ENCODE results near the gene ANKRD11. TPM values are rescaled to one million over a fixed set of nuclear protein-coding genes. Genes with fewer than 3 reads are reported as not detected.

The ANKRD11 gene
- total RNA-seq, 1 experiment from 2014 or later: 28.5 TPM

DNA sequence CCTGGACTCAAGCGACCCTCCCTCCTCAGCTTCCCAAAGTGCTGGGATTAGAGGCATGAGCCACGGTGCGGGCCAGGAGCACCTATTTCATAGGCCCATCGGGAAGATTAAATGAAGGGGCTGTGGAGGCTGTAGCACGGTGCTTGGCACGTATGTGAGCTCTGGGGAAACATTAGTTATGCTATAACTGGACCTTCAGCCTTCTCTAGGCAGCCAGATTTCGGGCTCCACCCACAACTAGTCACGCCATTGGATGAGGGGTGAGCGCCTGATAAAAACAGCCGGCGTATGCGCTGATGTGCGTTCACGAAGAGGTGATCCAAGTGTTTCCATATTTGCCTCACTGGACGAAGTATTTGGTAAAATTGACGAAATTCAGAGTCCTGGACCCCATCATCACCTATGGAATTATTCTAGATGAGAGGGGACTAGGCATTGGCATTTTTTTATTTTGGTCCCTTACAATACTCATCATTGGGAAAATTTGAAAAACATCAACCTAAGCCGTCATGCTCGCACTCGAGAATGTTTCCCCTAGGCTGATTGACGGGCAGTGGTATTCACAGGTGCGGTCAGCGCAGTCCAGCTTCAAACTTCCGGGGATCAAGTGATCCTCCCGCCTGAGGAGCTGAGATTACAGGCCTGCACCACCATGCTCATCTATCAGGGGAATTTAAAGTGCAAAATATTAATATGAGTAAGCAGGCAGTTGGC lies 1.8 kb upstream of the ANKRD11 start:
- no peak for DNase-seq
- no peaks in the 10 kb centered on the region; the same call in 1 of the 2 replicates for H3K27me3 ChIP-seq (ENCODE audit: low read length)
- no peaks in the 10 kb centered on the region for H3K9me2 ChIP-seq (replicated peaks; ENCODE audit: insufficient read depth, low read length)
- H3K9ac ChIP-seq (ENCODE audit: low read length): peak overlapping the region; percentile 87
- H4K20me1 ChIP-seq (ENCODE audit: insufficient read depth, low read depth, low read length): peaks cover 29% of the 10 kb centered on the region
- H3K4me3 ChIP-seq (ENCODE audit: low read length): peak overlapping the region; percentile 91
- peaks cover 29% of the 10 kb centered on the region for H3K4me1 ChIP-seq (ENCODE audit: low read length)
- no peaks in the 10 kb centered on the region; the same call in 1 of the 2 replicates for H3K36me3 ChIP-seq (ENCODE audit: insufficient read depth, low read length)
- peaks cover 36% of the 10 kb centered on the region for H3K79me2 ChIP-seq (ENCODE audit: low read length)
- H3K9me3 ChIP-seq (ENCODE audit: low read length): no peaks in the 10 kb centered on the region
- peak overlapping the region; percentile 96 for H3K4me2 ChIP-seq (ENCODE audit: low read depth, low read length, poor library complexity, severe bottlenecking)
- H3K27ac ChIP-seq (ENCODE audit: low read length): no peak overlapping the region
- H2AFZ ChIP-seq (ENCODE audit: low read length): no peak overlapping the region

DNA sequence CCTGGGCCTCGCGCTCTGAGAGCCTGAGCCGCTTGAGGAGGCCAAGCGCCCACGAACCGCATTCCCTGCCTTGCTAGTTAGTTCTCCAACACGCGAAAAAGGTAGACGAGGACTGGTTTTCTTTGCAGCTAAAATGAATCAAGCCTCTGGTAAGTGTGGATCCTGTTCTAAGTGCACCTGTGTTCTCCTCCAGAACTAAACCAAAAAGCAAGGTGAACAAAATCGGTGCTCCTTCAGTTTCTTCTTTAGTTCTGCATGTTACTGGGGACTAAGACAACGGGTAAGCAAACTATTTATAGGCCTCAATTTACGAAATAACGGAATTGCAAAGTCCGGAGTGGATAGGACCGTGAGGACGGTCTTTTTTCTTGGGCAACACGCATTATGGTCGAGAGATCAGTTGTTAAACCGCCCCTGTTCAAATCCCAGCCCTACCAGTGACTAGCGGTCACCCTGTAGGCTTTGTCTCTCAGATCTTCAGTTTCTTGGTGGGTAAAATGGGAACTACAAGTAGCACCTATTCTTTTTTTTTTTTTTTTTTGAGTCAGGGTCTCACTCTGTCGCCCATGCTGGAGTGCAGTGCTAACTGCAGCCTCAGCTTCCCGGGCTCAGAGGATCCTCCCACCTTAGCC lies 993 bp upstream of the ANKRD11 start:
- peak overlapping the region; percentile 70 for H2AFZ ChIP-seq (ENCODE audit: low read length)
- peaks cover 44% of the 10 kb centered on the region for H3K79me2 ChIP-seq (ENCODE audit: low read length)
- H3K9me2 ChIP-seq (replicated peaks; ENCODE audit: insufficient read depth, low read length): no peaks in the 10 kb centered on the region
- H3K9ac ChIP-seq (ENCODE audit: low read length): peak overlapping the region; percentile 87
- H3K36me3 ChIP-seq (ENCODE audit: insufficient read depth, low read length): no peaks in the 10 kb centered on the region; the same call in 1 of the 2 replicates
- DNase-seq: peak; percentile 59
- peak overlapping the region; percentile 91 for H3K4me3 ChIP-seq (ENCODE audit: low read length)
- H3K27ac ChIP-seq (ENCODE audit: low read length): no peak overlapping the region; the same call in 1 of the 2 replicates
- H3K27me3 ChIP-seq (ENCODE audit: low read length): no peaks in the 10 kb centered on the region; the same call in 1 of the 2 replicates
- H3K9me3 ChIP-seq (ENCODE audit: low read length): no peaks in the 10 kb centered on the region
- peaks cover 29% of the 10 kb centered on the region for H3K4me1 ChIP-seq (ENCODE audit: low read length)
- H4K20me1 ChIP-seq (ENCODE audit: insufficient read depth, low read depth, low read length): peaks cover 37% of the 10 kb centered on the region
- H3K4me2 ChIP-seq (ENCODE audit: low read depth, low read length, poor library complexity, severe bottlenecking): peak overlapping the region; percentile 96

DNA sequence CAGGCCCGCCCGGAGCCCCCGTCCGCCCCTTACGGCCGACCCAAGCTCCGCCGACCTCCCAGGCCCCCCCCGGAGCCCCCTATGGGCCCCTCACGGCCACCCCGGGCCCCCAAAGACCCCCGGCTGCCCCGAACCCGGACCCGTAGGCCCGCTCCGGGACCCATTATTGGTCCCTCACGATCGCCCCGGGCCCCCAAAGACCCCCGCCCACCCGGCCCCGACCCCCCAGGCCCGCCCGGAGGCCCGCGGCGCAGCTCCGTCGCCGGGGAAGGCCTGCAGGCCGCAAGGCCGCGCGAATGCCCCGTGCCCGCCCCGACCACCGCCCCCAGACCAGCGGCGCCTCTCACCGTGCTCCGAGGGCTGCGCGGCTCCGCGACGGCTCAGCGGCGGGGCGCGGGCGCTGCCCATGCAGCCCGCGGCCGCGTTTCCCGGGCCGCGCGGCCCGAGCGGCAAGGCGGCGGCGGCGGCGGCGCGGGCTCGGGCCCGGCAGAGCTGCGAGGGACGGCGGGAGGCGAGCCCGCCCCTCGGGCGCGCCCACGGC lies 393 bp downstream of the ANKRD11 start:
- no peak overlapping the region for H2AFZ ChIP-seq (ENCODE audit: low read length)
- H3K9me3 ChIP-seq (ENCODE audit: low read length): no peaks in the 10 kb centered on the region
- no peaks in the 10 kb centered on the region; the same call in 1 of the 2 replicates for H3K36me3 ChIP-seq (ENCODE audit: insufficient read depth, low read length)
- H3K4me2 ChIP-seq (ENCODE audit: low read depth, low read length, poor library complexity, severe bottlenecking): peak overlapping the region; percentile 85
- peak overlapping the region; percentile 62; the same call in 1 of the 2 replicates for H3K27ac ChIP-seq (ENCODE audit: low read length)
- no peaks in the 10 kb centered on the region for H3K9me2 ChIP-seq (replicated peaks; ENCODE audit: insufficient read depth, low read length)
- peak overlapping the region; percentile 72 for H3K9ac ChIP-seq (ENCODE audit: low read length)
- peaks cover 57% of the 10 kb centered on the region for H3K79me2 ChIP-seq (ENCODE audit: low read length)
- peaks cover 49% of the 10 kb centered on the region for H4K20me1 ChIP-seq (ENCODE audit: insufficient read depth, low read depth, low read length)
- peaks cover 29% of the 10 kb centered on the region for H3K4me1 ChIP-seq (ENCODE audit: low read length)
- H3K27me3 ChIP-seq (ENCODE audit: low read length): no peaks in the 10 kb centered on the region; the same call in 1 of the 2 replicates
- peak overlapping the region; percentile 70; the same call in 1 of the 2 replicates for H3K4me3 ChIP-seq (ENCODE audit: low read length)
- DNase-seq: no peak

DNA sequence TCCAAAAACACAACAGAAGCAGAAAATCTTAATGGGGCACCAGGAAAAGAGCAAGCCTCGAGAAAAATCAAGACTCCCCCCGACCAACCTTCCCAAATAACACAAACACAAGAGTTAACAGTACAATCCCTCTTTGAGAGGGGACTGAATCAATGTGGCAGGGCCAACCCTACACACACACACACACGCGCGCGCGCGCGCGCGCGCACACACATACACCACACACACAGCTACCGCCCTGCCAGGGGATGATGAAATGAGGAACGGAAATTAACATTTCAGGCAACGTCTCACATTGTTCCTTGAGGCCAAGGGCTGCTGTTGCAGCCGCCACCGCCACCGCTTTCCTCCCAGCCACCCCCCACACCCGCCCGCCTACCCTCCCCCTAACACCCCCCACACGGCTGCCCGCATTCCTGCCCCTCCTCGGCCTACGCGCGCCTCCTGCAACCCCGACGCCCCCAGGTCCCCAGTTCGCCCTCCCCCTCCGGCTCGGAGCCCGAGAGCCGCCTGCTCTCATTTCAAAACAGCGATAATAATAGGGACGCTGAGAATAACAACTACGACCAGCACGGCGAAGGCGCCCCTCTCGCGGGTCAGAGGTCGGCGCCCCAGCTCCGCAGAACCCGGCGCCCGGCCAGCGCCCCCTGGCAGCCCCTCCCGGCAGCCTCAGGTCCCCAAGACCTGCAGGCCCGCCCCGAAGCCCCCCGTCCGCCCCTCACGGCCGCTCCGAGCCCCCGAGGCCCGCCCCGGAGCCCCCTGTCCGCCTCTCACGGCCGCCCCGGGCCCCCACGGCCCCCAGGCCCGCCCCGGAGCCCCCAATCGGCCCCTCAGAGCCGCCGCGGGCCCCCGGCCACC lies 1.1 kb downstream of the ANKRD11 start:
- H3K4me1 ChIP-seq (ENCODE audit: low read length): peaks cover 29% of the 10 kb centered on the region
- H3K27me3 ChIP-seq (ENCODE audit: low read length): no peaks in the 10 kb centered on the region; the same call in 1 of the 2 replicates
- H4K20me1 ChIP-seq (ENCODE audit: insufficient read depth, low read depth, low read length): peaks cover 55% of the 10 kb centered on the region
- peak; percentile 95 for DNase-seq
- peak overlapping the region; percentile 85 for H3K4me2 ChIP-seq (ENCODE audit: low read depth, low read length, poor library complexity, severe bottlenecking)
- no peak overlapping the region for H2AFZ ChIP-seq (ENCODE audit: low read length)
- H3K79me2 ChIP-seq (ENCODE audit: low read length): peaks cover 64% of the 10 kb centered on the region
- peak overlapping the region; percentile 70 for H3K4me3 ChIP-seq (ENCODE audit: low read length)
- H3K9me3 ChIP-seq (ENCODE audit: low read length): no peaks in the 10 kb centered on the region
- peak overlapping the region; percentile 72 for H3K9ac ChIP-seq (ENCODE audit: low read length)
- no peaks in the 10 kb centered on the region for H3K9me2 ChIP-seq (replicated peaks; ENCODE audit: insufficient read depth, low read length)
- H3K36me3 ChIP-seq (ENCODE audit: insufficient read depth, low read length): no peaks in the 10 kb centered on the region; the same call in 1 of the 2 replicates
- peak overlapping the region; percentile 62; the same call in 1 of the 2 replicates for H3K27ac ChIP-seq (ENCODE audit: low read length)

DNA sequence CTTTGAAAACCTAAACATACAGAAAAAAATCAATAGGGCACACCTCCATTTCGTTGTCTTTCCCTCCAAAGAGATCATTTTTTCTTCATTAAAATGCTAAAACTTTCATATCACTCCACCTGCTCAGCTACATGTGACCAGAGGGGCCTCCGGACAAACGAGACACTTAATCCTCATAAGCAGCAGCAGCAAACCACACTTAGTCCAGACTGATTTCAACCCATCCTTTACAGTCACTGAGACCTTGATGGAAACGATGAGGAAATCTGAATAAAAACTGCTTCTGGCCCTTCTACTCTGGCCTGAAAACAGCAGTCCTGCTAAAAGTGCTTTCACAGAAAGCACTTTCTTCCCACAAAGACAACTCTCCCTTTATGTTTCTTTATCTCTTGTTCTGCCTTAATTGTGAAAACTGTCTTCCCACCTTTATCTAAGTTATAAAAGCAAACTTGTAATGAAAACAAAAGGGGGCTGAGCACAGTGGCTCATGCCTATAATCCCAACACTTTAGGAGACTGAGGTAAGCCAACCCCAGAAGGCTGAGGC lies 4.6 kb downstream of the ANKRD11 start:
- no peak overlapping the region for H3K4me2 ChIP-seq (ENCODE audit: low read depth, low read length, poor library complexity, severe bottlenecking)
- peaks cover 80% of the 10 kb centered on the region for H3K79me2 ChIP-seq (ENCODE audit: low read length)
- no peak overlapping the region for H2AFZ ChIP-seq (ENCODE audit: low read length)
- H3K9ac ChIP-seq (ENCODE audit: low read length): no peak overlapping the region
- H3K4me1 ChIP-seq (ENCODE audit: low read length): peaks cover 15% of the 10 kb centered on the region
- DNase-seq: no peak
- no peak overlapping the region for H3K27ac ChIP-seq (ENCODE audit: low read length)
- H3K36me3 ChIP-seq (ENCODE audit: insufficient read depth, low read length): no peaks in the 10 kb centered on the region; the same call in 1 of the 2 replicates
- no peaks in the 10 kb centered on the region for H3K9me3 ChIP-seq (ENCODE audit: low read length)
- H3K27me3 ChIP-seq (ENCODE audit: low read length): no peaks in the 10 kb centered on the region; the same call in 1 of the 2 replicates
- H3K4me3 ChIP-seq (ENCODE audit: low read length): no peak overlapping the region
- no peaks in the 10 kb centered on the region for H3K9me2 ChIP-seq (replicated peaks; ENCODE audit: insufficient read depth, low read length)
- peaks cover 83% of the 10 kb centered on the region for H4K20me1 ChIP-seq (ENCODE audit: insufficient read depth, low read depth, low read length)

DNA sequence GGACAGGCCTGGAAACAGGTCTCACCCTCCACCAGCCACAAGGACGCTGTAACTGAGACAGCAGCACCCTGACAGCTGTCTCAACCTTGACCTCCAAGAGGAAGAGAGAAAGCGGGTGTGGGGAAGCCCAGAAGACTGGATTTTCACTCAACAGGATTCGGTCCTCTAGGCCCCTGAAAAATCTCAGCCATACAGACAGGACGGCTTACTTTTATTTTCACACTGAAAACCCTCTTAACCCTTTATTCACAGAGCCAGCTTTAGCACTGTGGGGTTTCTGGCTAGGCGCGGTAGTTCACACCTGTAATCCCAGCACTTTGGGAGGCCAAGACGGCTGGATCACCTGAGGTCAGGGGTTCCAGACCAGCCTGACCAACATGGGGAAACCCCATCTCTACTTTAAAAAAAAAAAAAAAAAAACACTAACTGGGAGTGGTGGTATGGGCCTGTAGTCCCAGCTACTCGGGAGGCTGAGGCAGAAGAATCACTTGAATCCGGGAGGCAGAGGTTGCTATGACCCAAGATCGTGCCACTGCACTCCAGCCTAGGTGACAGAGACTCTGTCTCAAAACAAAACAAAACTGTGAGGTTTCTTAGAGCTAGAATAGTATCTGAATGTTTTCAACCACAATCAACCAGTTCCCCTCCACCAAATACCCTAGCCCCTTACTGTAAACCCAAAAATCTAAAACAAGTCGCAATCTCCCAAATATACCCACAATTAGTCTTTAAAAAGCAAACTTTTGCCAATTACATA lies 5.3 kb downstream of the ANKRD11 start:
- H2AFZ ChIP-seq (ENCODE audit: low read length): no peak overlapping the region
- H3K79me2 ChIP-seq (ENCODE audit: low read length): peaks cover 84% of the 10 kb centered on the region
- H4K20me1 ChIP-seq (ENCODE audit: insufficient read depth, low read depth, low read length): peaks cover 88% of the 10 kb centered on the region
- H3K4me3 ChIP-seq (ENCODE audit: low read length): no peak overlapping the region
- H3K9ac ChIP-seq (ENCODE audit: low read length): no peak overlapping the region
- no peak overlapping the region for H3K4me2 ChIP-seq (ENCODE audit: low read depth, low read length, poor library complexity, severe bottlenecking)
- H3K4me1 ChIP-seq (ENCODE audit: low read length): peaks cover 15% of the 10 kb centered on the region
- no peak overlapping the region for H3K27ac ChIP-seq (ENCODE audit: low read length)
- H3K9me3 ChIP-seq (ENCODE audit: low read length): no peaks in the 10 kb centered on the region
- no peaks in the 10 kb centered on the region for H3K9me2 ChIP-seq (replicated peaks; ENCODE audit: insufficient read depth, low read length)
- no peaks in the 10 kb centered on the region; the same call in 1 of the 2 replicates for H3K27me3 ChIP-seq (ENCODE audit: low read length)
- H3K36me3 ChIP-seq (ENCODE audit: insufficient read depth, low read length): no peaks in the 10 kb centered on the region; the same call in 1 of the 2 replicates
- no peak for DNase-seq

DNA sequence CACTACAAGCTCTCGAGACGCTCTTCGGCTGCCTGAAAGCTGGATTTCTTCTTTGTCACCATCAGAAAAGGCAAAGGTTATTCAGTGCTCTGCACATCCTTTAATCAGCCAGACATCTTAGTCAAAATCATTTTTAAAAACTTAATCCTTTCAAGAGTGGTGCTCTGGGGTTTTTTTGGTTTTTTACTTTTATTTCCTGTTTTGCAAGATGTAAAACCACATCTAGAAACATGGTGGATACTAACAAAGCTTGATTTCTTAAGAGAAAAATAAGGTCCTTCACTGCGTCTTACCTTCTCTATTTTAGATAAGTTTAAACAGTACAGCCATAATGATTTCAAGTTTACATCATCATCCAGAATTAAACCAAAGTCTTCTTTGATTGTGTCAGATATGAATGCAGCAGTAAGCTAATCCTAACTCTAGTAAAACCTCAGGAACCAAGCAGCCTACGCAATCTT lies 6.3 kb downstream of the ANKRD11 start:
- no peak overlapping the region for H3K27ac ChIP-seq (ENCODE audit: low read length)
- no peaks in the 10 kb centered on the region; the same call in 1 of the 2 replicates for H3K27me3 ChIP-seq (ENCODE audit: low read length)
- no peak for DNase-seq
- H2AFZ ChIP-seq (ENCODE audit: low read length): no peak overlapping the region
- no peak overlapping the region for H3K4me2 ChIP-seq (ENCODE audit: low read depth, low read length, poor library complexity, severe bottlenecking)
- no peak overlapping the region for H3K9ac ChIP-seq (ENCODE audit: low read length)
- peaks cover 84% of the 10 kb centered on the region for H3K79me2 ChIP-seq (ENCODE audit: low read length)
- H4K20me1 ChIP-seq (ENCODE audit: insufficient read depth, low read depth, low read length): peaks cover 89% of the 10 kb centered on the region
- no peak overlapping the region for H3K4me3 ChIP-seq (ENCODE audit: low read length)
- H3K9me3 ChIP-seq (ENCODE audit: low read length): no peaks in the 10 kb centered on the region
- H3K4me1 ChIP-seq (ENCODE audit: low read length): peaks cover 15% of the 10 kb centered on the region
- H3K36me3 ChIP-seq (ENCODE audit: insufficient read depth, low read length): no peaks in the 10 kb centered on the region; the same call in 1 of the 2 replicates
- no peaks in the 10 kb centered on the region for H3K9me2 ChIP-seq (replicated peaks; ENCODE audit: insufficient read depth, low read length)
